GM12878 (cell line): ENCODE data around the gene STAMBPL1. TPM values are rescaled to one million over a fixed set of nuclear protein-coding genes. Genes with fewer than 3 reads are reported as not detected.

Experiments used
- ATAC-seq: fragments of 200-7000 bp; cut with Tn5 transposase; 3 replicates; pipeline ENCODE4 v1.9.1; 2020; ENCODE audit warnings: mild to moderate bottlenecking, moderate library complexity
- BruUV-seq: library from RNA; stranded (reverse); fragments of 400-500 nt; replicated peaks from 2 replicates; lab custom pipeline; 2021; lab: Mats Ljungman, UMichigan
- CTCF ChIA-PET: fragments of 300-600 bp; sonication (Branson Sonifier 250); formaldehyde crosslinking; extraction: SDS; loops from one replicate; lab custom pipeline; 2021; ENCODE audit warnings: inconsistent platforms; lab: Yijun Ruan, JAX
- POLR2A ChIA-PET: fragments of 350-600 bp; formaldehyde crosslinking; extraction: SDS; loops from one replicate; lab custom pipeline; 2021; ENCODE audit warnings: inconsistent platforms; lab: Charles Lee
- RAD21 ChIA-PET: fragments of 300-600 bp; sonication (Branson Sonifier 250); formaldehyde crosslinking; loops from one replicate; lab custom pipeline; 2023; ENCODE audit warnings: antibody characterized with exemption; ENCODE audit not compliant: unreplicated experiment; lab: Charles Lee
- SMC1A ChIA-PET: fragments of 300-600 bp; sonication (Branson Sonifier 250); formaldehyde crosslinking; loops from one replicate; lab custom pipeline; 2023; ENCODE audit not compliant: unreplicated experiment, uncharacterized antibody; lab: Charles Lee
- DNase-seq: peaks from one replicate; pipeline ENCODE4 v3.0.0-alpha.2; 2011; ENCODE audit warnings: low read depth, low spot score
- FAIRE-seq: peaks from 3 replicates; lab custom pipeline; 2011; peaks lifted over from hg19 to GRCh38; lab: Jason Lieb, UNC
- H2AFZ ChIP-seq: 2 replicates; pipeline ENCODE4 v1.6.0; 2011; ENCODE audit warnings: low read depth, low read length, control low read depth; ENCODE audit not compliant: control insufficient read depth
- H3K27ac ChIP-seq: 2 replicates; pipeline ENCODE4 v1.5.1; 2011; ENCODE audit warnings: control low read depth; ENCODE audit not compliant: control insufficient read depth, insufficient read depth
- H3K27me3 ChIP-seq, 2 experiments: replicated peaks in 1 of 2; 2 replicates each; pipeline versions ENCODE4 v1.6.0 to v1.6.1; 2011; ENCODE audit warnings: low read length in 1 of 2; ENCODE audit not compliant: control insufficient read depth in 2 of 2, insufficient read depth in 2 of 2
- H3K36me3 ChIP-seq, 2 experiments: 2 replicates each; pipeline ENCODE4 v1.5.1; 2011; ENCODE audit warnings: low read length in 1 of 2; ENCODE audit not compliant: control insufficient read depth in 2 of 2, insufficient read depth in 2 of 2
- H3K4me1 ChIP-seq: 2 replicates; pipeline ENCODE4 v1.6.1; 2011; ENCODE audit warnings: mild to moderate bottlenecking, low read length, moderate library complexity, mixed read lengths; ENCODE audit not compliant: control insufficient read depth, insufficient read depth
- H3K4me2 ChIP-seq: 2 replicates; pipeline ENCODE4 v1.6.0; 2011; ENCODE audit warnings: control low read depth; ENCODE audit not compliant: control insufficient read depth, insufficient read depth
- H3K4me3 ChIP-seq: fragments of 200-600 bp; sonication (generic); 2 replicates; pipeline ENCODE4 v1.5.1; 2016
- H3K79me2 ChIP-seq: 2 replicates; pipeline ENCODE4 v1.6.0; 2011; ENCODE audit warnings: low read length; ENCODE audit not compliant: control insufficient read depth, insufficient read depth
- H3K9ac ChIP-seq: 2 replicates; pipeline ENCODE4 v1.8.0; 2011; ENCODE audit warnings: low read length, control low read depth, mixed read lengths; ENCODE audit not compliant: control insufficient read depth, insufficient read depth
- H3K9me3 ChIP-seq: replicated peaks from 3 replicates; pipeline ENCODE4 v1.5.1; 2011; ENCODE audit warnings: mild to moderate bottlenecking, low read length; ENCODE audit not compliant: control insufficient read depth, insufficient read depth
- H4K20me1 ChIP-seq: 2 replicates; pipeline ENCODE4 v1.6.0; 2011; ENCODE audit not compliant: control insufficient read depth, insufficient read depth
- CBX3 ChIP-seq: fragments of 200-600 bp; sonication (generic); IDR thresholded peaks from 2 replicates; pipeline ENCODE4 v1.6.1; 2016; ENCODE audit warnings: low read depth, borderline replicate concordance
- WGBS: methylation state at CpG from one replicate; pipeline ENCODE4 v1.1.6; 2016; ENCODE audit warnings: low lambda C conversion rate; ENCODE audit not compliant: insufficient replicate concordance, insufficient coverage; ENCODE audit errors: missing lambda C conversion rate; 5-methylcytosine and 5-hydroxymethylcytosine counted together
- in situ Hi-C: fragments of 300-500 bp; cut with MboI; formaldehyde crosslinking; loops from 9 replicates; pipeline ENCODE4 v1.14.3; 2018; ENCODE audit warnings: mixed read lengths
- intact Hi-C: fragments of 100-400 bp; cut with micrococcal nuclease; formaldehyde crosslinking; loops from one replicate; pipeline ENCODE4 v1.14.2; 2022; ENCODE audit not compliant: unreplicated experiment
- polyA plus RNA-seq, 11 experiments: library from polyadenylated mRNA; depleted of rRNA in 4 of 11; unstranded in 6 of 11; stranded (reverse) in 5 of 11; fragments of >200 nt; fragmentation: Nextera tagmentation in 4 of 11; fragmentation: Illumina TruSeq in 1 of 11; extraction: Ambion mirVana in 4 of 11; extraction: Trizol in 1 of 11; gene quantifications; 1 replicate in 1 of 11; 2 replicates in 10 of 11; pipeline versions ENCODE4 v1.2.1 to v1.2.3, GENCODE V29; 2011 to 2016; ENCODE audit warnings: inconsistent platforms in 2 of 11, missing spikeins in 2 of 11, low read depth in 1 of 11
- total RNA-seq, 4 experiments: library from RNA; depleted of rRNA in 3 of 4; stranded (reverse); fragments of >200 nt in 3 of 4; fragmentation: Illumina TruSeq in 1 of 4; extraction: Trizol in 1 of 4; gene quantifications; 2 replicates each; pipeline versions ENCODE4 v1.2.1 to v1.2.3, GENCODE V29; 2013 to 2021
- TF ChIP-seq, protein P1 (sequence below): fragments of 450-650 bp; IDR thresholded peaks from 2 replicates; pipeline ENCODE4 v1.6.1; 2017; ENCODE audit warnings: mild to moderate bottlenecking, moderate library complexity
- TF ChIP-seq, protein P2 (sequence below): IDR thresholded peaks from 2 replicates; pipeline ENCODE4 v1.6.1; 2012; ENCODE audit warnings: low read depth, low read length, improper control_type of control experiment

Gene STAMBPL1
- total and polyA plus RNA-seq, 10 of the 15 experiments (the other 5 are each of a cell fraction or from before 2014, with no cell fraction given): 7.5 to 44.1 (median 25.4) TPM

DNA sequence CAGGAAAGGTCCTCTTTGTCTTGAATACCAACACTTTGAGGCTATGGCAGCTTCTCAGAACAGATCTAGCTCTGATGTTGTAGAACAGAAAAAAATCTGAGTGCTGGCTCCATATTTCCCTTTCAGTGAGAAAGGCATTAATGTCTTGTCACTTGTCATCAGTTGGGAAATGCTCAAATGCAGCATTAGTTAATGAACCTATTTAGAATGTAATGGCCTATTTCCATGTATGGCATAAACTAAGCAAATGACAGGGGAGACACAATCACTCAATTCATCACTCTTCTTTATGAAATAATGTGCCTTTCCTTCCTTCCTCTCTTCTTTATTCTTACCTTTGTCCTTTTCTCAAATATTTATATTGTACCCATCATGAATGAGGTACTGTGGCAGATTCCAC, 5.0 kb upstream of the STAMBPL1 start (continued):
- TF ChIP-seq, protein P1, sequence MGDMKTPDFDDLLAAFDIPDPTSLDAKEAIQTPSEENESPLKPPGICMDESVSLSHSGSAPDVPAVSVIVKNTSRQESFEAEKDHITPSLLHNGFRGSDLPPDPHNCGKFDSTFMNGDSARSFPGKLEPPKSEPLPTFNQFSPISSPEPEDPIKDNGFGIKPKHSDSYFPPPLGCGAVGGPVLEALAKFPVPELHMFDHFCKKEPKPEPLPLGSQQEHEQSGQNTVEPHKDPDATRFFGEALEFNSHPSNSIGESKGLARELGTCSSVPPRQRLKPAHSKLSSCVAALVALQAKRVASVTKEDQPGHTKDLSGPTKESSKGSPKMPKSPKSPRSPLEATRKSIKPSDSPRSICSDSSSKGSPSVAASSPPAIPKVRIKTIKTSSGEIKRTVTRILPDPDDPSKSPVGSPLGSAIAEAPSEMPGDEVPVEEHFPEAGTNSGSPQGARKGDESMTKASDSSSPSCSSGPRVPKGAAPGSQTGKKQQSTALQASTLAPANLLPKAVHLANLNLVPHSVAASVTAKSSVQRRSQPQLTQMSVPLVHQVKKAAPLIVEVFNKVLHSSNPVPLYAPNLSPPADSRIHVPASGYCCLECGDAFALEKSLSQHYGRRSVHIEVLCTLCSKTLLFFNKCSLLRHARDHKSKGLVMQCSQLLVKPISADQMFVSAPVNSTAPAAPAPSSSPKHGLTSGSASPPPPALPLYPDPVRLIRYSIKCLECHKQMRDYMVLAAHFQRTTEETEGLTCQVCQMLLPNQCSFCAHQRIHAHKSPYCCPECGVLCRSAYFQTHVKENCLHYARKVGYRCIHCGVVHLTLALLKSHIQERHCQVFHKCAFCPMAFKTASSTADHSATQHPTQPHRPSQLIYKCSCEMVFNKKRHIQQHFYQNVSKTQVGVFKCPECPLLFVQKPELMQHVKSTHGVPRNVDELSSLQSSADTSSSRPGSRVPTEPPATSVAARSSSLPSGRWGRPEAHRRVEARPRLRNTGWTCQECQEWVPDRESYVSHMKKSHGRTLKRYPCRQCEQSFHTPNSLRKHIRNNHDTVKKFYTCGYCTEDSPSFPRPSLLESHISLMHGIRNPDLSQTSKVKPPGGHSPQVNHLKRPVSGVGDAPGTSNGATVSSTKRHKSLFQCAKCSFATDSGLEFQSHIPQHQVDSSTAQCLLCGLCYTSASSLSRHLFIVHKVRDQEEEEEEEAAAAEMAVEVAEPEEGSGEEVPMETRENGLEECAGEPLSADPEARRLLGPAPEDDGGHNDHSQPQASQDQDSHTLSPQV: no peak

DNA sequence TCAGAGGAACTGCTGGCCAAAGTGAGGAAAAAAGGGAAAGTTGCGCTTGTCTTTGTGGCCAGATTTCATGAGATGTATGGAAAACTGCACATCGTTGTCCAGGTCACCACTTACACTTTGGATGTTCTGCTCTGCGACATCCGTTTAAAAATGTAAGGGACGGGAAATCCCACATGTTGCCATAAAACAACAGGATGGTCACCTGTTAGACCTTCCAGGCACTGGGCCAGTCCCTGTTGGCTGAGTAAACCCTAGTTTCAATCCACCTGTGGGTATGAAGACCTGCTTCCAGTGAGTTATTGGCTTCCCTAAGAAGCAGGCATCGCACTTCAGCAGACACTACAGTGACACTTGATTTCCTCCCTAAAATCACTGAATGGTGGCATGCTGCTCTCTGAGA, 2.7 kb upstream of the STAMBPL1 start:
- no peak for FAIRE-seq
- intact Hi-C loops: no loop called here
- POLR2A ChIA-PET: interaction anchor here (1.5 to 1.6 kb wide), 2 partner anchors 8 to 24 kb away, joined by 3 to 6 read pairs; no protein-coding TSS in a partner anchor

More for the DNA sequence above, 2.7 kb upstream of the STAMBPL1 start:
- in situ Hi-C loops: no loop called here
- no peaks in the 10 kb centered on the region for H3K36me3 ChIP-seq
- no peak for ATAC-seq
- ChIA-PET CTCF (interaction anchor here (0.6 to 3.2 kb wide), 7 partner anchors 23 to 113 kb away, joined by 3 to 30 read pairs (median 5); partner anchors contain the start of gene FAS), RAD21 (interaction anchor here (1.1 kb wide), 1 partner anchor 24 kb away, joined by 3 read pairs; no protein-coding TSS in a partner anchor)
- H3K9ac ChIP-seq: no peak overlapping the region
- H3K4me3 ChIP-seq: no peak overlapping the region
- TF ChIP-seq, protein P2, sequence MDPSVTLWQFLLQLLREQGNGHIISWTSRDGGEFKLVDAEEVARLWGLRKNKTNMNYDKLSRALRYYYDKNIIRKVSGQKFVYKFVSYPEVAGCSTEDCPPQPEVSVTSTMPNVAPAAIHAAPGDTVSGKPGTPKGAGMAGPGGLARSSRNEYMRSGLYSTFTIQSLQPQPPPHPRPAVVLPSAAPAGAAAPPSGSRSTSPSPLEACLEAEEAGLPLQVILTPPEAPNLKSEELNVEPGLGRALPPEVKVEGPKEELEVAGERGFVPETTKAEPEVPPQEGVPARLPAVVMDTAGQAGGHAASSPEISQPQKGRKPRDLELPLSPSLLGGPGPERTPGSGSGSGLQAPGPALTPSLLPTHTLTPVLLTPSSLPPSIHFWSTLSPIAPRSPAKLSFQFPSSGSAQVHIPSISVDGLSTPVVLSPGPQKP: no peak
- no peak for TF ChIP-seq CBX3
- TF ChIP-seq, all 136 proteins: peak for 0
- no peak for DNase-seq
- Histone ChIP-seq H3K27me3 (no peaks in the 10 kb centered on the region), H2AFZ (no peak overlapping the region), H3K9me3 (no peaks in the 10 kb centered on the region), H3K79me2 (peaks cover 23% of the 10 kb centered on the region), H3K4me1 (peaks cover 12% of the 10 kb centered on the region), H3K4me2 (no peak overlapping the region), H3K27ac (no peak overlapping the region), H4K20me1 (no peaks in the 10 kb centered on the region)
- WGBS: 95% methylated on average over 6 of the region's 6 CpGs
- SMC1A ChIA-PET: interaction anchor here (1.3 to 5.0 kb wide), 7 partner anchors 8 to 56 kb away, joined by 4 to 41 read pairs (median 7); no protein-coding TSS in a partner anchor
- BruUV-seq: no TSS peak
